GM19438 (cell line): ENCODE data around the gene TVP23C.
A peak's percentile ranks its signal among the peaks of the same experiment; 100 is the strongest.
"Not testable (repeated sequence)": the region's sequence is repeated elsewhere in the genome, so short reads cannot be mapped to it uniquely, and the experiment has no call there.

Experiments
- ATAC-seq: cut with Tn5 transposase; IDR thresholded peaks from one replicate; pipeline ENCODE4 v1.9.1; 2021; ENCODE audit warnings: low read depth; ENCODE audit not compliant: unreplicated experiment

Gene TVP23C

DNA sequence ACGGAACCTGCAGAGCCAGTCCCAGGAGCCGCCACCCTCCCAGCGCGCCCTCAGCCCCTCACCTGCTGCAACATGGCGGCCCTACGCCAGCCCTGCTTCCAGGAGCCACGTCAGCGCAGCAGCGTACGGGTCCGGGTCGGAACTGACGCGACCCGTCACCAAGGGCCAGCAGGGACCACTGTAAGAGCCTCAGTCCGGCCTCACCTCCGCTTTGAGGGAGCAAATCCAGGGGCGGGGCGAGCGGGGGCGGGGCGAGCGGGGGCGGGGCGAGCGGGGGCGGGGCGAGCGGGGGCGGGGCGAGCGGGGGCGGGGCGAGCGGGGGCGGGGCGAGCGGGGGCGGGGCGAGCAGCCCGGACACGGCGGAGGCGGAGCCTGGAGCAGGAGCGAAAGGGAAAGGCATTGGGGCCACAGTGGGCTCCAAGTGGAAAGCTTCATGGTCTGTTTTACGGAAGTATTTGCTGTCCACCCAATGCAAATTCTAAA, at the start of gene TVP23C:
TSS of gene TVP23C (minus strand) at position 109 of the 483 bp plus-strand sequence. CDS start at position 74, 35 bp downstream.
- ATAC-seq: peak; percentile 84

DNA sequence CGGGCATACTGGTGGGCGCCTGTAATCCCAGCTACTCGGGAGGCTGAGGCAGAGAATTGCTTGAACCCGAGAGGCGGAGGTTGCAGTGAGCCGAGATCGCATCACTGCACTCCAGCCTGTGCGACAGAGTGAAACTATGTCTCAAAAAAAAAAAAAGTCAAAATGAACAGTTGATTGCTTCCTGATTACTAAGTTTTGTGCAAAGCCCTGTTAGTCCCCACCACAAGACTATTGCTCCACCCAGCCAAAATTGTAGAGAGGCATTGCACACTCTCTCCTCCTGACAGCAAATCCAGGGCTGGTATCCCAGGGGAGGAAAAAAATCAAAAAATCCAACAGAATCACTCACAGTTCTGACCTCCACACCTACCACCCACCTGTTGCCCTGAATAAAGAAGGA, 29.7 kb upstream of the TVP23C start:
- not testable (repeated sequence) for ATAC-seq

DNA sequence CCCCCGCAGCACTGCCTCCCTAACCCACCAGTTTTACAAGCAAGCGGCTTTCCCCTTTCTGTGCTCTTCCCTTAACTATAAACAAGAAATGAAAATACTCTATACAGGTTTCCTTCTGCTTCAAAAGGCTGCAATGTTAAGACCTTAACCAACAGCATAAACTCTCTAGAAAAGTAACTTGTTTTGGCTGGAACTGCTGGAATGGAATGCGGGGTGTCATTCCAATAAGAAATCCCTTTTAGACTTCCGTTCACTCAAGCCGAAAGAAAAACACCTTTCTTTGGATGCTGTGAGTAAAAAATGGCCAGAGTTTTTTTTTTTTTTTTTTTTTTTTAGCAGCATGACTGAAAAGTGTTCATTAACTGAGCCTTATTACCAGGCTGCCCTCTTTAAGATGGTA, 28.7 kb upstream of the TVP23C start:
- ATAC-seq: not testable (repeated sequence)

- not testable (repeated sequence) for ATAC-seq
Measured at GRCh38 chr17:15590844-15591243, 27.6 kb upstream of the TVP23C start.

- peak; percentile 75 for ATAC-seq
Measured at GRCh38 chr17:15589544-15590536, 26.6 kb upstream of the TVP23C start.

DNA sequence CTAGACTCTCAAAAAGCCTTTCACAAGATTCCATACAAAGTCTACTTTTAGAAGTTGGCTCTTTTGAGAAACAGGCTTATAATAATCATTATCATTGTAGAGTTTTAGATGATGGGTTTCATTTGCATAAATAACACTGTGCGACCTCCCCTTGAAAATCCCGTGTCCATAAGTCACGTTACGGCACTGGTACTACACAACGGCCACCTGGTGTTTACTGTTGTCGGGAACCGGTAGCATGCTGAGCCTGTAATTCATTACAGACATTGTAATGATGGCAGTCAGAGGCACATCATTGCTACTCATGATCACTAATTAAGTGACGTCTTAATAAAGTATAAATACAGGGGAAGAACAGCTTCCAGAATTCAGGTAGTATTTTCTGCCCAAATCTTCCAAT, 24.7 kb upstream of the TVP23C start:
- not testable (repeated sequence) for ATAC-seq

DNA sequence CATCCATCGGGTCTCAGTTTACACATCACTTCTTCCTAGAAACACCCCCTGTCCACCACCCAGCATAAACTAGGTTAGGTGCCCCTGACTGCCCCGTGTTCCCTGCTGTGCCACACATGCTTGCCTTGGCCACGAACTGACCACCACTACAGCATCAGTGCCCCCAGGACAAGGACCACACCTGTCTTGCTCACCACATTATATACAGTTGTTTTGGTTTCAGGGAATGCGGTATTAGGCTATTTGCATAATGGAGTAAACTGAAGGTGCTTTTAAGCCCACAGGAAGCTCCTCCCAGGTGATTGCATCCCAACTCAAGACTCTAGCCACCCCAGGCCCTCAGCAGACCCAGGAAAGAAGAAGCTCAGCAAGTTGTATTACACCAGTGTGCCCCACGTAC, 20.0 kb upstream of the TVP23C start:
- not testable (repeated sequence) for ATAC-seq

- not testable (repeated sequence) for ATAC-seq
Measured at GRCh38 chr17:15581462-15581861, 18.2 kb upstream of the TVP23C start.

GRCh38 chr17:15576848-15577247, 13.6 kb upstream of the TVP23C start:
- not testable (repeated sequence) for ATAC-seq

DNA sequence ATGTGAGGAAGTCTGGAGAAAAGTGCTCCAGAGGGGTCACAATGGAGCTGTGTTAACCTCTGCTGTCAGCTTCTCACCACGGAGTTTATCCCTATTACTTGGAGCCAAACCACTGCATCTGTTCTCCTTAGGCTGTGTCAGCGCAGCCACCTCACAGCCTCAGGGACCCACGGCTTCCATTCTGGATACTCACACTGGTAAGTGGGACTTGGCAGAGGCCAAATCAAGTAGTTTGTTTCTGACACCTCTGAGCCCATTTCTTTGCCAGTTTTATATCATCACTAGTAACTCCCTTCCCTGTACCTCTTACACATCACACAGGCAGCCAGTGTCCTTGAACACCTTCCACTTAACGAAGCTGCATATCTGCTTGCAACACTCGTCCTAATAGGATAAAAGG, 11.4 kb upstream of the TVP23C start:
- ATAC-seq: not testable (repeated sequence)

- ATAC-seq: not testable (repeated sequence)
Measured at GRCh38 chr17:15573870-15574269, 10.6 kb upstream of the TVP23C start.

DNA sequence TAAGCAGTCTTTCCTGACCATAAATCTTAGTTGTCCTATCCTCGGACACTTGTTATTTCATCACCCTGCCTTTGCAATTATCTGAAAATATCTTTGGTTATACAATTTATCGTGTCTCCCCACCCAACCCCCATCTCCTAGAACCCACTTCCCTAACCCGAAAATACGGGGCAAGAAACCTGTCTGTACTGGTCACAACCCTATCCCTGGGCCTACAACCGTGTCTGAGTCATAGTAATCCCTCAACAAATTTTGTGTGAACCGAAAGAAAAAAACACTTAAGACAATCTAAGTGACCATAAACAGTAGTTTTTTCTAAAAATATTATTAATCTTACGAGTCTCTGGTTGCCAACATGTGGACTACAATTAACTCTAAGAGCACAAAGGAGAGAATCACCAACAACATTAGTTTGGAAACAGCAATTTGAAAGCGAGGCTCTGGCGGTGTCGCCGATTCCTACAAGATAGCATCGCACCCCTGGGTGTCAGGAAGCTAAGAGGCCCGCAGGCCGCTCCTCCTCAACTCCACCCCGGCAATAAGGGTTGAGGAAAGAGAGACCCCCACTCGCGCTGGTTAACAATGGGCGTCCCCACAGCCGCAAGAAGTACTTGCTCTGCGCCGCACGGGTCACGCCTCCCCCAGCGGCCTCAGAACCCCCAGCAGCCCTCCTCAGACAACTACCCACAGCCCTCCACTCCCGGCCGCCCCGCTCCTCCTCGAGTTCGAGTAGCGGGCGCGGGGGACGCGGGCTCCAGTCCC, 489 bp downstream of the TVP23C start:
- peak; percentile 31 for ATAC-seq

GRCh38 chr17:15561439-15561838, 1.8 kb downstream of the TVP23C start:
- not testable (repeated sequence) for ATAC-seq

GRCh38 chr17:15558403-15559105, 4.7 kb downstream of the TVP23C start:
- ATAC-seq: not testable (repeated sequence)

- not testable (repeated sequence) for ATAC-seq
Measured at GRCh38 chr17:15557334-15557832, 5.9 kb downstream of the TVP23C start.

DNA sequence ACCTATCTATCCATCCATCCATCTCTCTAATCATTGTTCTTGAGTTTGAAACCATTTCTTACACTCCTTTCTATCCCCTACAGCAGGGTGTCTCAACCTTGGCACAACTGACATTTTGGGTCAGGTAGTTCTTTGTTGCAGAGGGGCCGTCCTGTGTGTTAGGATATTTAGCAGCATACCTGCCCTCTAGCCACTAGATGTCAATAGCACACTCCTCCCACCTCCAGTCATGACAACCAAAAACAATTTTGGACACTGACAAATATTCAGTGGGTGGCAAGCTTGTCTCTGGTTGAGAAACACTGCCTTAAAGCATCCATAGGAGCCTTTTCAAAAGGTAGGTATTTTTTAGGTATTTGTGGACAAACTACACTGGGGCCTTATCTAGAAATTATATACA, 10.4 kb downstream of the TVP23C start:
- not testable (repeated sequence) for ATAC-seq

GRCh38 chr17:15549552-15549951, 13.7 kb downstream of the TVP23C start:
- not testable (repeated sequence) for ATAC-seq

DNA sequence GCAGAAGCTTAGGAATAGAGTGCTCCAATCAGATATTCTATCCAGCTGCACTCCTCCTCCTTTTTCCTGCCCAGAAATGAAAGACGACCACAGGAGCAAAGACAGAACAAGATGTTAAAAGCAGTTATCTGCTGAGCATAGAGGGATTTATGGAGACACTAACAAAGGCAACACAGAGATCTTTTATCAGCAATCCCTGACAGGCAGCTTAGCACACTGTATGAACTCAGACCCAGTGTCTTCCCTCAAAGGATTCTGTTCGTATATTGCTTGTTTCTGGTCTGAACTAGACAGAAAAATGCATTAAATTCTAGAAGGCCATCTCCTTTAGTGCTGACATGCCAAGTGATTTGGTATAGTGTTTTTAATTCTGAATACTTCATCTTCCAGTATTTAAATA, 16.7 kb downstream of the TVP23C start:
- not testable (repeated sequence) for ATAC-seq

DNA sequence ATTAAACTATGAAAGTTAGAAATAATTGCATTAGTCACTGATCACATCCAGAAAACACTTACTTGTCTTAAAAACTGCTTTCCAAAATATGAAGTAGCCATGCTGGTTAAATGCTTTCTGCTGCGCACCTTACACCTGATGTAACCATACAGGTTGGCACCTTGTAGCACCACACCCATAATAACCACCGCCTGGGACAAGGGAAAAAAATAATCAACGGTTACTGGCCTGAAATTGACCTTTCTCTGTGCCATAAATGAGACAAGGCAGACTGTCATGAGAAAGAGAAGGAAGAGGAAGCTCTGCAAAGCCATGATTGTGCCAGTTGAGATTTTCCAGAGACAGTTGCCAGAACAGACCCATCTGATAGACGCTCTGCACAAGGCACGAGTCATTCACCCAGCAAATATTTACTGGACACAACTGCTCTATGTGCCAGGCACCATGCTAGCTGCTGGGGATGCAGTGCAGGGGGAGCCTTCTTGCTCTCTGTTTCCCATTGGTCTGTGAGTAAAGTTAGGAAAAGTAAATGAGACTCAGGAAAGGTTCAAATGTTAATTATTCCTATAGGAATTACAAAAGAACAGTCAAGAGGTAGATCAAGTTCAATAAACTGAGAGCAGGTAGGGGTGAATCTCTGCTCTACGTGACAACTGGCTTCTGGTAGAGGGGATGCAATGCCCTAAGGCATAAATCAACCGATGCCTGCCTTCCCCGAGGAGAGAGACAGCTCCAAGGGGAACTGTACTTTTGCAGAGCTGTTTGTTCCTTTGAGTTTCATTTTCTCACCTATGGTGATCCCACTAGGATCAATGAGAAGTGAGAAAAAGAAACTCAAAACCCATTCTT, 22.7 kb downstream of the TVP23C start:
- not testable (repeated sequence) for ATAC-seq
